ENCODE measurements around the gene CMTM6. TPM values are rescaled to one million over a fixed set of nuclear protein-coding genes. Genes with fewer than 3 reads are reported as not detected.

Gene CMTM6
- total and polyA plus RNA-seq, 11 donors: 5.2 to 34.8 (median 11.6) TPM

- Histone ChIP-seq H3K27me3 (no peaks in the 10 kb centered on the region), H3K27ac (no peak overlapping the region), H3K36me3 (no peaks in the 10 kb centered on the region), H3K4me3 (no peak overlapping the region), H3K4me1 (no peaks in the 10 kb centered on the region), H3K9me3 (no peaks in the 10 kb centered on the region)
- TF ChIP-seq, protein P1, sequence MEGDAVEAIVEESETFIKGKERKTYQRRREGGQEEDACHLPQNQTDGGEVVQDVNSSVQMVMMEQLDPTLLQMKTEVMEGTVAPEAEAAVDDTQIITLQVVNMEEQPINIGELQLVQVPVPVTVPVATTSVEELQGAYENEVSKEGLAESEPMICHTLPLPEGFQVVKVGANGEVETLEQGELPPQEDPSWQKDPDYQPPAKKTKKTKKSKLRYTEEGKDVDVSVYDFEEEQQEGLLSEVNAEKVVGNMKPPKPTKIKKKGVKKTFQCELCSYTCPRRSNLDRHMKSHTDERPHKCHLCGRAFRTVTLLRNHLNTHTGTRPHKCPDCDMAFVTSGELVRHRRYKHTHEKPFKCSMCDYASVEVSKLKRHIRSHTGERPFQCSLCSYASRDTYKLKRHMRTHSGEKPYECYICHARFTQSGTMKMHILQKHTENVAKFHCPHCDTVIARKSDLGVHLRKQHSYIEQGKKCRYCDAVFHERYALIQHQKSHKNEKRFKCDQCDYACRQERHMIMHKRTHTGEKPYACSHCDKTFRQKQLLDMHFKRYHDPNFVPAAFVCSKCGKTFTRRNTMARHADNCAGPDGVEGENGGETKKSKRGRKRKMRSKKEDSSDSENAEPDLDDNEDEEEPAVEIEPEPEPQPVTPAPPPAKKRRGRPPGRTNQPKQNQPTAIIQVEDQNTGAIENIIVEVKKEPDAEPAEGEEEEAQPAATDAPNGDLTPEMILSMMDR (IDR thresholded peaks at IDR 0.05): no peak
- no peak for TF ChIP-seq POLR2A (IDR thresholded peaks at IDR 0.05)
- 86 to 91% (median 88%) methylated on average over 2 of the region's 2 CpGs for WGBS, 4 donors
- intact Hi-C loops (cut with DNase I): loop anchor here in 9 of 10 donors (2.0 to 10.0 kb wide), 8 partner anchors 61 to 424 kb away; partner anchors contain the start of gene DYNC1LI1 (in 2 of the 9)
- ATAC-seq (no peak), DNase-seq (no peak)
These were observed 8.4 kb upstream of the CMTM6 start for GRCh38 chr3:32511005-32511404.

DNA sequence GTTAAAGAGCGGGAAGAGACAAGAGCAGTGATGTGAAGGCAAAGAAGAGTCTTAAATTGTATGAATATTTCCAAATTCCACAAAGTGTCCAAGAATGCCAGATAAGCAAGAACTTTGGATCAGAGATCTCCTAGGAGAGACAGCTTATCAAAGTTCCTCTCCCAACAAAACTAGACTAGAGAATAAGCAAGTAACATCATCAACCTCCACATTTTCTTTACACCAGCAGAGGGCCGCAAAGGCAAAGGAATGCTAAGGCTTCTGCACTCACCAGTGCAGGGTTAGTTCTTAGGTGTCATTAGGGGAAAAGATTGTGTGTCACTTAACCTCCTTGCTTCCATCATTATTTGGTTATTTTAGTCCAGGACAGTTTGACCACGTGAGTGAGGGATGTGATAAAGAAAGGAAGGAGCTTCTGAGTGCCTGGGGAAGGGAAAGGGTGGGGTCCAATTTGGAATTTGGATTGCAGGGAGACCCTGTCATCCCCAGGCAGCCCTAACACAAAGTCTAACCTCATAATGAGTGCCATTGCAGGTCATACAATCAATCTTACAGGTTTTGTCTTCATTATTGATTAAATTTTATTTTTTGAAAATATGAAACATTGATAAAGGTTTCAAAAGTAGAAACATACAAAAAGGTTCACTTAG, 7.5 kb upstream of the CMTM6 start:
- peak in 4 of 5 donors; percentile 51 to 70 (median 60) for DNase-seq
- Histone ChIP-seq H3K36me3 (no peaks in the 10 kb centered on the region), H3K4me1 (no peaks in the 10 kb centered on the region), H3K4me3 (no peak overlapping the region), H3K27me3 (no peaks in the 10 kb centered on the region), H3K9me3 (no peaks in the 10 kb centered on the region), H3K27ac (no peak overlapping the region)
- ATAC-seq: peak; percentile 77 to 96 (median 94)
- intact Hi-C loops (cut with DNase I): loop anchor here in 9 of 10 donors (1.0 to 10.0 kb wide), 9 partner anchors 62 to 425 kb away; partner anchors contain the start of gene DYNC1LI1 (in 2 of the 9)
- WGBS, 4 donors: 28 to 30% (median 28%) methylated on average over 3 of the region's 3 CpGs
- TF ChIP-seq POLR2A (IDR thresholded peaks at IDR 0.05): no peak
- TF ChIP-seq, protein P1 (IDR thresholded peaks at IDR 0.05): peak; percentile 44 to 88 (median 80)

GRCh38 chr3:32508711-32509110, 6.1 kb upstream of the CMTM6 start:
- no peaks in the 10 kb centered on the region for H3K27me3 ChIP-seq
- WGBS, 4 donors: 67 to 82% (median 75%) methylated on average over 7 of the region's 7 CpGs
- H3K4me1 ChIP-seq: no peaks in the 10 kb centered on the region
- no peak for ATAC-seq
- H3K9me3 ChIP-seq: no peaks in the 10 kb centered on the region
- H3K27ac ChIP-seq: no peak overlapping the region
- intact Hi-C loops (cut with DNase I): loop anchor here in 6 of 10 donors (2.0 to 10.0 kb wide), 5 partner anchors 64 to 426 kb away; partner anchors contain the start of gene DYNC1LI1 (in 4 of the 6)
- TF ChIP-seq, protein P1 (IDR thresholded peaks at IDR 0.05): no peak
- no peak for TF ChIP-seq POLR2A (IDR thresholded peaks at IDR 0.05)
- no peaks in the 10 kb centered on the region for H3K36me3 ChIP-seq
- DNase-seq: no peak
- no peak overlapping the region for H3K4me3 ChIP-seq

DNA sequence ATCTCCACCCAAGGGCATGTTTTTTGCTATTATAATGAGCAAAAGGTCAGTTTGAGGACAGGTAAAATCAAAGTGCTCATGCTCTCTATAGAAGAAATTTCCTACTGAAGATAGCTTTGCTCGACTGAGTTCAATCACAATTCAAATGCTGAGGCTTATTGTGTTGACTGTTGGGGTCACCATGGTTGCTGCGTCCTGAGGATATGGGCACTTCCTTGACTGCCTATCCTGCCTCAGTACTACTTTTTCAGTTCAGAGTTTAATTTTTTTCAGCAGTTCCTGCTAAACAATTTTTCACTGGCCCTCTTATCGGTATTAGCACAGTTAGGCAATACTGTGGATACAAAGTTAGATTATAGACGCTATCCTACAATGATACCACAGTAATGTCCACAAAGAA, 3.8 kb upstream of the CMTM6 start:
- no peaks in the 10 kb centered on the region for H3K36me3 ChIP-seq
- no peaks in the 10 kb centered on the region for H3K9me3 ChIP-seq
- no peak overlapping the region for H3K27ac ChIP-seq
- H3K4me3 ChIP-seq: no peak overlapping the region
- ATAC-seq: no peak
- WGBS, 4 donors: 59 to 81% (median 69%) methylated on average over 4 of the region's 4 CpGs
- no peak for DNase-seq
- H3K27me3 ChIP-seq: no peaks in the 10 kb centered on the region
- TF ChIP-seq POLR2A (IDR thresholded peaks at IDR 0.05): no peak
- TF ChIP-seq, protein P1 (IDR thresholded peaks at IDR 0.05): no peak
- H3K4me1 ChIP-seq: peaks cover 0 to 13% (median 4%) of the 10 kb centered on the region in 12 donors
- intact Hi-C loops (cut with DNase I): loop anchor here in 4 of 10 donors (5.0 to 10.0 kb wide), 3 partner anchors 66 to 428 kb away; partner anchors contain the start of gene DYNC1LI1 (in 4 of the 4)

Data from heart left ventricle (tissue), 16 donors.